ENCODE data around the gene CD99L2.

- TF ChIP-seq CTCF (conservative IDR thresholded peaks at IDR 0.05; ENCODE audit: low read length) (no peak), EZH2phosphoT487 (IDR thresholded peaks at IDR 0.05; ENCODE audit: borderline replicate concordance) (no peak)
These were observed 144.5 kb downstream of the CD99L2 start for GRCh38 chrX:150753968-150754367.

Data from Loucy (cell line).